ENCODE data around the gene BFSP2.

BFSP2 gene

DNA sequence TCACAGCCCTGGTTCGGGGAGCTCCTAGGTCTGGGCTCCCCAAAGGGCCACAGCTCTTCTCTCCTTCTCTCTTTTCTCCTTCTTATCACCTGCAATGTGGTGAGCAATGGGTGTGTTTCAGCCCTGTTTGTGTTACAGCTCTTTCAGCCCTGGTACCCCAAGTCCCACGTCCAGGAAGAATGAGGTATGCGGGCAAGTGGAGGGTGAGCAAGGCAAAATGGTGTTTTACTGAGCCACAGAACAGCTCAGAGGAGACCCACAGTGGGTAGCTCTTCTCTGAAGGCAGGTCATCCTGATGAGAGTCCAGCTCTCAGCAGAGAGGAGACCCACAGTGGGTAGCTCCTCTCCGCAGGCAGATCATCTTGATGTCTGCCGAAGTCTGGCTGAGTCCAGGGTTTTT lies 86.8 kb downstream of the BFSP2 start:
- TF ChIP-seq CTCF (IDR thresholded peaks at IDR 0.05; ENCODE audit: low read depth, low read length, missing control alignments): no peak
- in situ Hi-C loops (cut with HindIII; ENCODE audit: low sequenced_read_pairs): no loop called here
- no peak for DNase-seq (ENCODE audit: low read depth)
- no peak overlapping the region for H3K4me3 ChIP-seq (ENCODE audit: low read depth, low read length)

- no peak for TF ChIP-seq CTCF (IDR thresholded peaks at IDR 0.05; ENCODE audit: low read depth, low read length, missing control alignments)
- in situ Hi-C loops (cut with HindIII; ENCODE audit: low sequenced_read_pairs): no loop called here
- DNase-seq (ENCODE audit: low read depth): no peak
- no peak overlapping the region for H3K4me3 ChIP-seq (ENCODE audit: low read depth, low read length)
These were observed 87.3 kb downstream of the BFSP2 start for GRCh38 chr3:133487204-133487603.

- in situ Hi-C loops (cut with HindIII; ENCODE audit: low sequenced_read_pairs): no loop called here
- peak; percentile 35 for TF ChIP-seq CTCF (IDR thresholded peaks at IDR 0.05; ENCODE audit: low read depth, low read length, missing control alignments)
- no peak for DNase-seq (ENCODE audit: low read depth)
- H3K4me3 ChIP-seq (ENCODE audit: low read depth, low read length): no peak overlapping the region
These were observed 88.2 kb downstream of the BFSP2 start for GRCh38 chr3:133487920-133488540.

- TF ChIP-seq CTCF (IDR thresholded peaks at IDR 0.05; ENCODE audit: low read depth, low read length, missing control alignments): no peak
- in situ Hi-C loops (cut with HindIII; ENCODE audit: low sequenced_read_pairs): no loop called here
- DNase-seq (ENCODE audit: low read depth): peak; percentile 19
- no peak overlapping the region for H3K4me3 ChIP-seq (ENCODE audit: low read depth, low read length)
These were observed 89.0 kb downstream of the BFSP2 start for GRCh38 chr3:133488785-133489367.

DNA sequence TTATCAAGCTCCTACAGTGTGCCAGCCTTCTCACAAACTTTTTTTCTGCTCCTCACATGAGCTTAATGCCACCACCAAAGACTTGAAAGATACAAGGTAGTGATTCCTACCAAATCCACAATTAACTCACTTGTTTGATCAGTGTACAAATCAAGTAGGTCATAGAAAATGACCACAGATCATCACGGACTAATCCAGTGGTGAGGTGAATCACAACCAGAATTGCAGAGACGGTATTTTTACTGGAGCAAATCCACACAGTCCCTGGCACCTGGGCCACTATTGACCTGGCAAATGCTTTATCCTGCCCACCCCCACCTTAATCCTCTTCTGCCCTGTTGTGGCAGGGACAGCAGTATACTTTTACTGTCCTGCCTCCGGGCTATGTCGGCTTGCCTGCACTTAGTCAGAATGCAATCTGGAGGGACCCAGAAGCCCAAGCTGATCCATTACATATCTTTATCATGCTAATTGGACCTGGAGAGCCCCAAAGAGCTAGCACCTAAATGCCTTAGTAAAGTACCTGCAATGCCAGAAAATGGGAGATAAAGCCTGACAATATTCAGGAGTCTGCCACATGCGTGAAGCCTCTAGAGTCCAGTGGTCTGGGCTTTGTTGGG lies 89.7 kb downstream of the BFSP2 start:
- DNase-seq (ENCODE audit: low read depth): no peak
- in situ Hi-C loops (cut with HindIII; ENCODE audit: low sequenced_read_pairs): no loop called here
- no peak overlapping the region for H3K4me3 ChIP-seq (ENCODE audit: low read depth, low read length)
- no peak for TF ChIP-seq CTCF (IDR thresholded peaks at IDR 0.05; ENCODE audit: low read depth, low read length, missing control alignments)

- no peak overlapping the region for H3K4me3 ChIP-seq (ENCODE audit: low read depth, low read length)
- in situ Hi-C loops (cut with HindIII; ENCODE audit: low sequenced_read_pairs): no loop called here
- TF ChIP-seq CTCF (IDR thresholded peaks at IDR 0.05; ENCODE audit: low read depth, low read length, missing control alignments): no peak
- DNase-seq (ENCODE audit: low read depth): no peak
These were observed 90.9 kb downstream of the BFSP2 start for GRCh38 chr3:133490468-133491351.
